Colon (tissue), 2 donors: ENCODE measurements around the gene PCSK1.
"Not testable (repeated sequence)": the region's sequence is repeated elsewhere in the genome, so short reads cannot be mapped to it uniquely, and the experiment has no call there.

Experiments
- FAIRE-seq: peaks from 2 replicates; lab custom pipeline; 2012; peaks lifted over from hg19 to GRCh38; lab: Jason Lieb, UNC
- donor health status: control.
- donor health status: control.

PCSK1 gene

GRCh38 chr5:96426831-96427230, 6.2 kb downstream of the PCSK1 start:
- no peak for FAIRE-seq

- FAIRE-seq: no peak
These were observed 7.6 kb downstream of the PCSK1 start for GRCh38 chr5:96425443-96425842.

GRCh38 chr5:96415897-96416296, 17.2 kb downstream of the PCSK1 start:
- no peak for FAIRE-seq

- no peak for FAIRE-seq
These were observed 20.1 kb downstream of the PCSK1 start for GRCh38 chr5:96412868-96413449.

- no peak for FAIRE-seq
These were observed 23.0 kb downstream of the PCSK1 start for GRCh38 chr5:96410013-96410412.

- FAIRE-seq: no peak
These were observed 24.1 kb downstream of the PCSK1 start for GRCh38 chr5:96408841-96409538.

GRCh38 chr5:96408210-96408777, 24.8 kb downstream of the PCSK1 start:
- no peak for FAIRE-seq

GRCh38 chr5:96407436-96407835, 25.6 kb downstream of the PCSK1 start:
- FAIRE-seq: no peak

- no peak for FAIRE-seq
These were observed 28.7 kb downstream of the PCSK1 start for GRCh38 chr5:96404191-96404867.

GRCh38 chr5:96402500-96402899, 30.5 kb downstream of the PCSK1 start:
- no peak for FAIRE-seq

- FAIRE-seq: no peak
These were observed 36.2 kb downstream of the PCSK1 start for GRCh38 chr5:96396878-96397277.

GRCh38 chr5:96395295-96395694, 37.8 kb downstream of the PCSK1 start:
- FAIRE-seq: not testable (repeated sequence)

- no peak for FAIRE-seq
These were observed 41.1 kb downstream of the PCSK1 start for GRCh38 chr5:96391921-96392320.

GRCh38 chr5:96388176-96388575, 44.9 kb downstream of the PCSK1 start:
- no peak for FAIRE-seq

GRCh38 chr5:96387616-96388015, 45.4 kb downstream of the PCSK1 start:
- FAIRE-seq: no peak

GRCh38 chr5:96385538-96385937, 47.5 kb downstream of the PCSK1 start:
- FAIRE-seq: no peak

GRCh38 chr5:96384353-96384752, 48.7 kb downstream of the PCSK1 start:
- FAIRE-seq: no peak

GRCh38 chr5:96381526-96381925, 51.5 kb downstream of the PCSK1 start:
- FAIRE-seq: no peak

GRCh38 chr5:96379896-96380295, 53.2 kb downstream of the PCSK1 start:
- no peak for FAIRE-seq

- FAIRE-seq: no peak
These were observed 55.5 kb downstream of the PCSK1 start for GRCh38 chr5:96377597-96377996.

- FAIRE-seq: peak; percentile 84
These were observed 55.9 kb downstream of the PCSK1 start for GRCh38 chr5:96377167-96377566.

GRCh38 chr5:96374653-96375052, 58.4 kb downstream of the PCSK1 start:
- FAIRE-seq: no peak

GRCh38 chr5:96373381-96373733, 59.7 kb downstream of the PCSK1 start:
- FAIRE-seq: no peak
